Measurements from ENCODE around the gene MMADHC. TPM values are rescaled to one million over a fixed set of nuclear protein-coding genes. Genes with fewer than 3 reads are reported as not detected.

Gene MMADHC
- total and polyA plus RNA-seq, 2 donors (not counting 1 experiment from before 2014, with no cell fraction given) = 26.8 to 55.9 TPM

DNA sequence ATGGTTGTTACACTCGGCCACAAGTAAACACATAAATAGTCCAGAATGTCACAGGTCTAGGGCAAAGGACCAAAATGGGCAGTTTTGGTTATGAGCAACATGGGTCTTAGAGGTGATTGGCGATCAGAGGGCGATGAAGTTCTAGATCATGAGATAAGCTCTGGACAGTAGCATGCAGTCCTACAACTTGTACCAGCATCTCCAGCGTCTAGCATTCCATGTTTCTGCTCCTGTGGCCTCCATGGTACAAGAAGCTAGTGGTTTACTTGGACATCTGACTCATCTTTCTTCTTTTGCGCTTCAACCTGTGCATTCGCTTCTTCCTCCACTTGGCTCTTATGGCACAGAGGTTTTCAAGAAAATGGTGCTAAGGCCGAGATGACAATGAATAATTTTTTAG, 8.9 kb upstream of the MMADHC start:
- TF ChIP-seq, protein P1, sequence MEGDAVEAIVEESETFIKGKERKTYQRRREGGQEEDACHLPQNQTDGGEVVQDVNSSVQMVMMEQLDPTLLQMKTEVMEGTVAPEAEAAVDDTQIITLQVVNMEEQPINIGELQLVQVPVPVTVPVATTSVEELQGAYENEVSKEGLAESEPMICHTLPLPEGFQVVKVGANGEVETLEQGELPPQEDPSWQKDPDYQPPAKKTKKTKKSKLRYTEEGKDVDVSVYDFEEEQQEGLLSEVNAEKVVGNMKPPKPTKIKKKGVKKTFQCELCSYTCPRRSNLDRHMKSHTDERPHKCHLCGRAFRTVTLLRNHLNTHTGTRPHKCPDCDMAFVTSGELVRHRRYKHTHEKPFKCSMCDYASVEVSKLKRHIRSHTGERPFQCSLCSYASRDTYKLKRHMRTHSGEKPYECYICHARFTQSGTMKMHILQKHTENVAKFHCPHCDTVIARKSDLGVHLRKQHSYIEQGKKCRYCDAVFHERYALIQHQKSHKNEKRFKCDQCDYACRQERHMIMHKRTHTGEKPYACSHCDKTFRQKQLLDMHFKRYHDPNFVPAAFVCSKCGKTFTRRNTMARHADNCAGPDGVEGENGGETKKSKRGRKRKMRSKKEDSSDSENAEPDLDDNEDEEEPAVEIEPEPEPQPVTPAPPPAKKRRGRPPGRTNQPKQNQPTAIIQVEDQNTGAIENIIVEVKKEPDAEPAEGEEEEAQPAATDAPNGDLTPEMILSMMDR (IDR thresholded peaks at IDR 0.05) = no peak
- TF ChIP-seq EZH2 (IDR thresholded peaks at IDR 0.05; ENCODE audit: borderline replicate concordance, insufficient read depth, low read depth, low read length, poor library complexity, severe bottlenecking) = no peak
- Mint-ChIP-seq H3K9me3 (ENCODE audit: insufficient read depth) (peaks cover 2% of the 10 kb centered on the region), H3K27me3 (peaks cover 20% of the 10 kb centered on the region), H3K27ac (no peak overlapping the region), H3K4me3 (no peak overlapping the region), H3K4me1 (peaks cover 6% of the 10 kb centered on the region)
- no peak overlapping the region for H3K4me2 ChIP-seq (replicated peaks; ENCODE audit: low read depth, low read length, poor library complexity, severe bottlenecking)
- H3K27ac ChIP-seq (ENCODE audit: low read length in 2 of 2) = no peak overlapping the region
- H3K36me3 ChIP-seq (replicated peaks in 1 of 2; ENCODE audit: control extremely low read depth in 1 of 2, control insufficient read depth in 1 of 2, extremely low read depth in 1 of 2, insufficient read depth in 2 of 2, low read length in 1 of 2) = no peaks in the 10 kb centered on the region
- no peaks in the 10 kb centered on the region for H4K20me1 ChIP-seq (ENCODE audit: control insufficient read depth, insufficient read depth, low read length, poor library complexity, severe bottlenecking)
- ChIA-PET POLR2A (no interaction called here), CTCF (interaction anchor here (0.7 to 8.7 kb wide), 4 partner anchors 1014 to 1643 kb away, joined by 3 to 78 read pairs (median 42); no protein-coding TSS in a partner anchor)
- peaks cover 4 to 5% of the 10 kb centered on the region in 2 donors for H3K4me1 ChIP-seq (ENCODE audit: control insufficient read depth in 2 of 2, insufficient read depth in 2 of 2, low read length in 2 of 2)
- H3K4me3 ChIP-seq (ENCODE audit: control extremely low read depth in 1 of 5, extremely low read depth in 1 of 5, insufficient read depth in 1 of 5, low read depth in 2 of 5, low read length in 4 of 5) = no peak overlapping the region
- peaks cover 0 to 5% (median 2%) of the 10 kb centered on the region in 4 experiments for H3K27me3 ChIP-seq (replicated peaks in 1 of 4; ENCODE audit: control extremely low read depth in 1 of 4, control insufficient read depth in 3 of 4, insufficient read depth in 4 of 4, low read length in 3 of 4)
- ATAC-seq (ENCODE audit: low read depth) (no peak), DNase-seq (no peak)
- intact Hi-C loops (cut with micrococcal nuclease) = no loop called here
- no peaks in the 10 kb centered on the region for H3K79me2 ChIP-seq (ENCODE audit: control insufficient read depth, insufficient read depth, low read length)
- H2AFZ ChIP-seq (ENCODE audit: insufficient read depth, low read depth, low read length, poor library complexity, severe bottlenecking) = no peak overlapping the region
- H3K9me3 ChIP-seq (ENCODE audit: control extremely low read depth in 1 of 3, control insufficient read depth in 2 of 3, insufficient read depth in 1 of 3, low read length in 2 of 3) = peaks cover 0 to 2% (median 0%) of the 10 kb centered on the region in 3 donors
- H3K9ac ChIP-seq (ENCODE audit: low read length) = no peak overlapping the region
- WGBS (ENCODE audit: insufficient coverage) = 100% methylated on average over 2 of the region's 7 CpGs

DNA sequence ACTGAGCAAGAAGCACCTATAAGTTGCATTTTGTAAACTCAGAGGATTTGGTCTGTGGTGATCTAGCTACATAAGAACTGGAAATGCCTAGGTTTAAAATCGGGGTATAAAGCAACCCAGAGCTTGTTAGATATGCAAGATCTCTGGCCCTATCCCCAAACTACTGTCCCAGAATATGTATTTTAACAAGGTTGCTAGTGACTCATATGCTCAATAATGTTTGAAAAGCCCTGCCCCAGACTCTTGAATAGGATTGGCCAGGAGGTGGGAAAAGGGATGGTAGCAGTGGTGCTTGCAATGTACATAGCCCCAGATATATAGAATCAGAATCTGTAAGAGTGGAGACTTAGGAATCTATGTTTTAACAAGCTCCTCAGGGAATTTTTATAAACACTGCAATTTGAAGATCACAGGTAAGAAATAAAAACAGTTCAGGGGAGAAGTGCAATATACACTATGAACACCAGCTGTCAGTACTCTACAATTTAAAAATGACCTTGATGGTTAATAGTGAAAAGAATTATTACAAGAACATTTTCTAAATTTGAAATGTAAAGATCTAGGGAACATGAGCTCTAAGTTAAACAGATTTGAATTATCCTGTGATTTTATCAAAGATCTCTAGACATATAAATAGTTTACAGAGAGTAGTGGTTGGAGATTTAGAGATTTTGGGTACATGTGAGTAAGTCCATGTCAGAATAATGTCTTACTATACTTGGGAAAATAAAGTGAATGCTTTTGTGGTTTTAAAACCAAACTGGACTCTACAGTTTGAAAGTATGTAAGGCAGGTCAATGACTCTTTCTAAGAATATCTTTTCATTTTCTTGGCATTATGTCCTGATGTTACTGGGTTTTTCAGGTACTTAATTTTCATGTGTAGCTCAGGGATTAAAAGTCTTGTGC, 7.7 kb upstream of the MMADHC start:
- Histone ChIP-seq H3K79me2 (ENCODE audit: control insufficient read depth, insufficient read depth, low read length) (no peaks in the 10 kb centered on the region), H3K4me1 (ENCODE audit: control insufficient read depth in 2 of 2, insufficient read depth in 2 of 2, low read length in 2 of 2) (peaks cover 4 to 5% of the 10 kb centered on the region in 2 donors), H3K27me3 (replicated peaks in 1 of 4; ENCODE audit: control extremely low read depth in 1 of 4, control insufficient read depth in 3 of 4, insufficient read depth in 4 of 4, low read length in 3 of 4) (peaks cover 0 to 5% (median 2%) of the 10 kb centered on the region in 4 experiments), H2AFZ (ENCODE audit: insufficient read depth, low read depth, low read length, poor library complexity, severe bottlenecking) (no peak overlapping the region), H3K9me3 (ENCODE audit: control extremely low read depth in 1 of 3, control insufficient read depth in 2 of 3, insufficient read depth in 1 of 3, low read length in 2 of 3) (no peaks in the 10 kb centered on the region), H3K4me2 (replicated peaks; ENCODE audit: low read depth, low read length, poor library complexity, severe bottlenecking) (no peak overlapping the region), H4K20me1 (ENCODE audit: control insufficient read depth, insufficient read depth, low read length, poor library complexity, severe bottlenecking) (no peaks in the 10 kb centered on the region), H3K9ac (ENCODE audit: low read length) (no peak overlapping the region), H3K36me3 (replicated peaks in 1 of 2; ENCODE audit: control extremely low read depth in 1 of 2, control insufficient read depth in 1 of 2, extremely low read depth in 1 of 2, insufficient read depth in 2 of 2, low read length in 1 of 2) (no peaks in the 10 kb centered on the region), H3K27ac (ENCODE audit: low read length in 2 of 2) (no peak overlapping the region), H3K4me3 (ENCODE audit: control extremely low read depth in 1 of 5, extremely low read depth in 1 of 5, insufficient read depth in 1 of 5, low read depth in 2 of 5, low read length in 4 of 5) (no peak overlapping the region)
- ATAC-seq (ENCODE audit: low read depth) = no peak
- intact Hi-C loops (cut with micrococcal nuclease) = no loop called here
- H3K4me1 Mint-ChIP-seq = peaks cover 6% of the 10 kb centered on the region
- H3K4me3 Mint-ChIP-seq = no peak overlapping the region
- no peak overlapping the region for H3K27ac Mint-ChIP-seq
- no peaks in the 10 kb centered on the region for H3K9me3 Mint-ChIP-seq (ENCODE audit: insufficient read depth)
- POLR2A ChIA-PET = no interaction called here
- CTCF ChIA-PET = interaction anchor here (0.6 to 8.7 kb wide), 3 partner anchors 1456 to 1648 kb away, joined by 3 to 78 read pairs (median 74); no protein-coding TSS in a partner anchor
- TF ChIP-seq, protein P1 (IDR thresholded peaks at IDR 0.05) = no peak
- no peak for TF ChIP-seq EZH2 (IDR thresholded peaks at IDR 0.05; ENCODE audit: borderline replicate concordance, insufficient read depth, low read depth, low read length, poor library complexity, severe bottlenecking)
- H3K27me3 Mint-ChIP-seq = peaks cover 18% of the 10 kb centered on the region
- no peak for DNase-seq
- WGBS (ENCODE audit: insufficient coverage) = no CpG with 5 or more reads among the region's 1 CpG

Data from B cell (primary cell).